ENCODE data around the gene HBA1.

Gene HBA1

DNA sequence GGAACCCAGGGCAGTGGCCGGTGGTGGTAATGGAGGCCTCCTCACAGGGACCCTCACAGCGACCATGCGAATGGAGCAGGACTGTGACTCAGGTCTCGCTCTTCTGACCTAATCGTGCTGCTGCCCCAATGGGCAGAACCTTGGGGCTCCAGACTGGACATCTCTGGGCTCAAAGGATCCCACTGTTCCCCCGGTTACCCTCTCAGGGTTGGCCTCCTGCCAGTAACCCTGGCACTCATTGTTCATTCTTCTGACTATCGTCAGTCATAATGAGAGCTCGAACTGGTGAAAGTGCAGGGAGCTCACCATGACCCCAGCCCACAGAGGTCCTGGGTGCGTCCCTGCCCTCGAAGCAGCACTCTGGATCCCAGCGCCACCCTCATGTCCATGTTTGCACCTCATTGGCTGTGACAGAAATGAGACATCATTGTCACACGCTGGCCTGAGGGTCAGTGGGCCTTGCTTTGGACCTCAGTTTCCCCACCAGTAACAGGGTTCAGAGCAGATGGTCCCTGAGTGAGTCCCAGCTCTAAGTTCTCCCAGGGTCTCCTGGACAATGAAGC, 34.0 kb upstream of the HBA1 start:
- TF ChIP-seq, protein P1, sequence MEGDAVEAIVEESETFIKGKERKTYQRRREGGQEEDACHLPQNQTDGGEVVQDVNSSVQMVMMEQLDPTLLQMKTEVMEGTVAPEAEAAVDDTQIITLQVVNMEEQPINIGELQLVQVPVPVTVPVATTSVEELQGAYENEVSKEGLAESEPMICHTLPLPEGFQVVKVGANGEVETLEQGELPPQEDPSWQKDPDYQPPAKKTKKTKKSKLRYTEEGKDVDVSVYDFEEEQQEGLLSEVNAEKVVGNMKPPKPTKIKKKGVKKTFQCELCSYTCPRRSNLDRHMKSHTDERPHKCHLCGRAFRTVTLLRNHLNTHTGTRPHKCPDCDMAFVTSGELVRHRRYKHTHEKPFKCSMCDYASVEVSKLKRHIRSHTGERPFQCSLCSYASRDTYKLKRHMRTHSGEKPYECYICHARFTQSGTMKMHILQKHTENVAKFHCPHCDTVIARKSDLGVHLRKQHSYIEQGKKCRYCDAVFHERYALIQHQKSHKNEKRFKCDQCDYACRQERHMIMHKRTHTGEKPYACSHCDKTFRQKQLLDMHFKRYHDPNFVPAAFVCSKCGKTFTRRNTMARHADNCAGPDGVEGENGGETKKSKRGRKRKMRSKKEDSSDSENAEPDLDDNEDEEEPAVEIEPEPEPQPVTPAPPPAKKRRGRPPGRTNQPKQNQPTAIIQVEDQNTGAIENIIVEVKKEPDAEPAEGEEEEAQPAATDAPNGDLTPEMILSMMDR (IDR thresholded peaks at IDR 0.05; ENCODE audit: low read depth, low read length): no peak
- no peak for DNase-seq (ENCODE audit: extremely low read depth, low read depth)

DNA sequence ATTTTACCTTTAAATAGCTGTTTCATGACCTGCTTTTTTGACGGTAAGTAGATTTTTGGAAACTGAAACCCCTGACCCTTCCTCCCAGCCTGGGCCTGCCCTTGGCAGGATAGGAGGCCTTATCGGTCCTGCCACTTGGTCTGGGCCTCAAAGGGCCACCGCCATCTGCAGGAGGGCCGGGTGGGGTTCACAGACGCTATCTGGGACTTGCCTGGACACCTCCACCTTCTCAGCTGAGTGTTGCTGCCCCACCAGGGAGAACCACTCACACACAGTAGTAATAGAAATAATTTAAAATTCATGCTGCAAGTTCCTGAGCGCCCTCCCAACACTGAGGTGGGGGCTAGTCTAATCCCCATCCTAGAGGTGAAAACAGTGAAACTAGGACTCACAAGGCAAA, 33.4 kb upstream of the HBA1 start:
- TF ChIP-seq, protein P1 (IDR thresholded peaks at IDR 0.05; ENCODE audit: low read depth, low read length): no peak
- no peak for DNase-seq (ENCODE audit: extremely low read depth, low read depth)

DNA sequence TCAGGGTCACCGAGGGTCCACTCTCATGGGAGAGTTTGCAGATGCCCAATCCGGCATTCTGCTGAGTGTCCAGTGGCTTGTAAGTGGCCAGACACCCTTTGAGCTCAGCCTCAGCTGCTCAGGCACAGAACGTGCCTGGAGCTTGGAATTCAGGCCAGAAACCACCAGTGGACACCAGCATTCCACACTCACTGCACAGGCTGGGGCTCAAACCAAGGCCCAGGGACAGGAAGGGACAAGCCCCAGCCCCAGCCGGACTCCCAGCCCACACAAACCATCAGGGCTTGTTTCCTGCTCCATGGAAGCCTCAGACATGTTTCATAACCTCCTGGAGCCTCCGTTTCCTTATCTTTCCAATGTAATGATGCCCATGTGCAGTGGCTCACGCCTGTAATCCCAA, 33.0 kb upstream of the HBA1 start:
- TF ChIP-seq, protein P1 (IDR thresholded peaks at IDR 0.05; ENCODE audit: low read depth, low read length): no peak
- no peak for DNase-seq (ENCODE audit: extremely low read depth, low read depth)

DNA sequence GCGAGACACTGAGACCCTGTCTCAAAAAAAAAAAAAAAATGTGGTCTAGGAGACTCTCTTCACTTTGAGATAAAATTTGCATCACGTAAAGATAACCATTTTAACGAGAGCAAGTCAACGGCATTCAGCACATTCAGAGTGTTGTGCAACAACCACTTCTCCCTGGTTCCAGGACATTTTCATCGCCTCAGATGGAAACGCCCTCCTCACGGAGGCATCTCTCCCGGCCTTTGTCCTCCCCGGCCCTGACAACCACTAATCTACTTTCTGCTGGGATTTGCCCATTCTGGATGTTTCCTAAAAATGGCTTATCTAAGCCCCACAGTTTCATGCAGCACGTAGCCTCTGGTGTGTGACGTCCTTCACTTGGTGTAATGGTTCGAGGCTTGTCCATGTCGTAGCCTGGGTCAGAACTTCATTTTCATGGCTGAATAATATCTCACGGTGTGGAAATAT, 31.7 kb upstream of the HBA1 start:
- TF ChIP-seq, protein P1 (IDR thresholded peaks at IDR 0.05; ENCODE audit: low read depth, low read length): no peak
- DNase-seq (ENCODE audit: extremely low read depth, low read depth): no peak

DNA sequence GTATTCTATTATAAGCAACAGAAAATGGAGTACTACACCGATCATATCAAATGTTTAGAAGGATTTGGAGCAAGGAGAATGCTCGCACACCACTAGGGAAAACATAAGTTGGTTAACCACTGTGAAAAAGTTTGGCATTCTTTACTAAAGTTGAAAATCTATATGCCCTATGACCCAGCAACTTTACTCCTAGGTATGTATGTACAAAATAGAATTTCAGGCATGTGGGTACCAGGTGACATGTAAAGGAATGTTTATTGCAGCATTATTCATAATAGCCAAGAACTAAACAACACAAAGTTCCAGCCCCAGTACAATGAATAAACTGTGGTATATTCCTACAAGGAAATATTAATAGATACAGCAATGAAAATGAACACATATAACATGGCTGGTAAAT, 29.8 kb upstream of the HBA1 start:
- TF ChIP-seq, protein P1 (IDR thresholded peaks at IDR 0.05; ENCODE audit: low read depth, low read length): no peak
- DNase-seq (ENCODE audit: extremely low read depth, low read depth): no peak

DNA sequence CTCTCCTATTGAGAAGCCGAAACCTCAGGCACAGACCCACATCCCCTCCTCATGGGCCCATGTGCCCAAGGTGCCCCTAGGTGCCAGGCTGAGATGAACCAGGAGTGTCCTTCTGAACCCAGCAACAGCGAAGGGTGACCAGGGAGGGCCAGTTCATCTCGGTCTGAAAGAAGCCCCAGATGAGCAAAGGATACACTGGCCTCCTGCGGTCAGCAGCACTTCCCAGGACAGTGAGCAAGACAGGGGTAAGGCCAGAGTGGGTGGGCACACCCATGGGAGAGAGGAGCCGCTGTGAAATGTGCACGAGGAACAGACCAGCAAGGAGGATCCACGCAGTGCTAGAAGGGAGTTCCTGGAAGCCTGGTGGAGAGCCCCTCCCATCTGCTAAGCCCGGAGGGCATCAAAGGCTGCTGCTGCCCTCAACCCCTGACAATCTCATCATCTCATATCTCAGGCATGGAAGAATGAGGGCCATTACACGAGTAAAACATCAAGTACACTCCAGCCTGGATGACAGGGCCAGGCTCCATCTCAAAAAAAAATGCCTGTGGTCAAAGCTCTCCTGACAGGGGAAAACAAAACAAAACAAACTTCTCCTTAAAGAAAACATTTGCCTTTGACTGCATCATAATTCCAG, 27.3 kb upstream of the HBA1 start:
- no peak for DNase-seq (ENCODE audit: extremely low read depth, low read depth)
- TF ChIP-seq, protein P1 (IDR thresholded peaks at IDR 0.05; ENCODE audit: low read depth, low read length): no peak

Data from AG09319 (cell line).